BE2C (cell line): ENCODE results near the gene LACTBL1.

Experiments
- DNase-seq: peaks from one replicate; pipeline ENCODE4 v3.0.0-alpha.2; 2020
- H3K27me3 ChIP-seq: fragments of 250-450 bp; sonication (Bioruptor Pico); 2 replicates; pipeline ENCODE4 v1.5.1; 2020; ENCODE audit warnings: mild to moderate bottlenecking
- H3K36me3 ChIP-seq: fragments of 250-450 bp; sonication (Bioruptor Pico); 2 replicates; pipeline ENCODE4 v1.5.1; 2020; ENCODE audit warnings: mild to moderate bottlenecking
- H3K4me1 ChIP-seq: fragments of 250-450 bp; sonication (Bioruptor Pico); 2 replicates; pipeline ENCODE4 v1.5.1; 2020
- H3K4me3 ChIP-seq: 2 replicates; pipeline ENCODE4 v1.5.1; 2011; ENCODE audit warnings: low read depth, low read length
- H3K9me3 ChIP-seq: fragments of 250-450 bp; sonication (Bioruptor Pico); 2 replicates; pipeline ENCODE4 v1.5.1; 2020
- TF ChIP-seq, protein P1 (sequence below): IDR thresholded peaks from 2 replicates; pipeline ENCODE4 v1.5.1; 2012; ENCODE audit warnings: mild to moderate bottlenecking, low read depth, low read length

Gene LACTBL1

DNA sequence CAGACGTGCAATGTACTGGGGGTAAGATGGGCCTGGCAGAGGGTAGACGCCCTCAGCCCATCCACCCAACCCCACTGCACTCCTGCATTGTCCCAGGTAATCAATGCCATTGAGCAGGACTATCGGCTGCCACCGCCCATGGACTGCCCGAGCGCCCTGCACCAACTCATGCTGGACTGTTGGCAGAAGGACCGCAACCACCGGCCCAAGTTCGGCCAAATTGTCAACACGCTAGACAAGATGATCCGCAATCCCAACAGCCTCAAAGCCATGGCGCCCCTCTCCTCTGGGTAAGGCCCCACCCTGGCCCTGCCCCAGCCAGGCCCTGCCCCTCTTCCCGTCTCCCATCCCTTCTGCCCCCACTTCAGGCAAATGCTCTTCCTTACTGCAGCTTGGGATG is 62.4 kb downstream of the LACTBL1 start:
- H3K36me3 ChIP-seq = no peaks in the 10 kb centered on the region

DNA sequence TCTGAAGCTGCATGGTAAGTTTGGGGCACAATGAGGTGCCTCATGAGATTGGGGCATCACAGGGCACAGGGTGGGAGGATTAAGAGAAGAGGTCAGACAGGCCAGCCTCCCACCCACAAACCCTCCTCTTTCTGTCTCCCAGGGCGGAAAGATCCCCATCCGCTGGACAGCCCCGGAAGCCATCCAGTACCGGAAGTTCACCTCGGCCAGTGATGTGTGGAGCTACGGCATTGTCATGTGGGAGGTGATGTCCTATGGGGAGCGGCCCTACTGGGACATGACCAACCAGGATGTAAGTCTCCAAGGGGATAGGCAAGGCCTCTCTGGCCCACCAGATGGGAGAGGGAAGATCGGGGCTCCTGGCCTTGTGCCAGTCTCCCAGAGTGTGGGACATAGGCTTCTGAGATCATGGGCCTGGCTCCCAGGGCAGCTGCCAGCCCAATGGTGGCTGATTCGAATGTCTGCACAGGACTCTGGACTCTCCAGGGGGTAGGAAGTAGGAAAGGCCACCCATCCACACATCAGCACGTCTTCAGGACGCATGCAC is 63.7 kb downstream of the LACTBL1 start:
- Histone ChIP-seq H3K36me3 (no peaks in the 10 kb centered on the region), H3K4me3 (no peak overlapping the region), H3K4me1 (no peaks in the 10 kb centered on the region), H3K27me3 (no peaks in the 10 kb centered on the region), H3K9me3 (no peaks in the 10 kb centered on the region)
- TF ChIP-seq, protein P1, sequence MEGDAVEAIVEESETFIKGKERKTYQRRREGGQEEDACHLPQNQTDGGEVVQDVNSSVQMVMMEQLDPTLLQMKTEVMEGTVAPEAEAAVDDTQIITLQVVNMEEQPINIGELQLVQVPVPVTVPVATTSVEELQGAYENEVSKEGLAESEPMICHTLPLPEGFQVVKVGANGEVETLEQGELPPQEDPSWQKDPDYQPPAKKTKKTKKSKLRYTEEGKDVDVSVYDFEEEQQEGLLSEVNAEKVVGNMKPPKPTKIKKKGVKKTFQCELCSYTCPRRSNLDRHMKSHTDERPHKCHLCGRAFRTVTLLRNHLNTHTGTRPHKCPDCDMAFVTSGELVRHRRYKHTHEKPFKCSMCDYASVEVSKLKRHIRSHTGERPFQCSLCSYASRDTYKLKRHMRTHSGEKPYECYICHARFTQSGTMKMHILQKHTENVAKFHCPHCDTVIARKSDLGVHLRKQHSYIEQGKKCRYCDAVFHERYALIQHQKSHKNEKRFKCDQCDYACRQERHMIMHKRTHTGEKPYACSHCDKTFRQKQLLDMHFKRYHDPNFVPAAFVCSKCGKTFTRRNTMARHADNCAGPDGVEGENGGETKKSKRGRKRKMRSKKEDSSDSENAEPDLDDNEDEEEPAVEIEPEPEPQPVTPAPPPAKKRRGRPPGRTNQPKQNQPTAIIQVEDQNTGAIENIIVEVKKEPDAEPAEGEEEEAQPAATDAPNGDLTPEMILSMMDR = no peak
- no peak for DNase-seq

More for the DNA sequence above, 62.4 kb downstream of the LACTBL1 start:
- TF ChIP-seq, protein P1 = no peak
- Histone ChIP-seq H3K27me3 (no peaks in the 10 kb centered on the region), H3K4me3 (no peak overlapping the region), H3K4me1 (no peaks in the 10 kb centered on the region), H3K9me3 (no peaks in the 10 kb centered on the region)
- no peak for DNase-seq

DNA sequence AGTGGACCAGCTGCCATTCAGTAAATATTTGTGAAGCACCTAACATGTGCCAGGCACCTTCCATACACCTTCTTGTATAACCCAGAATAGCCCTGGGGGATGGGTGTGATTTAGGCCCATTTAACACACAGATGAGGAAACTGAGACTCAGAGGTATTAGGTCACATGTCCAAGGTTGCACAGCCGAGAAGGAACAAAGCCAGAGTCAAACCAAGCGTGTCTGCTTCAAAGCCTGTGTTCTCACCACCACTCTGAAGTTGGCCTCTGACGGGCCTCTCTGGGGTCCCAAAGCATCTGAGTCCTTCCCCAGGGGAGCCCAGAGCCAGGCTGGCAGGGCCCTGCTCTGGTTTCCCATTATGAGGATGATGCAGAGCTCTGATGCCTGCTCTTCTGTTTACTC is 65.1 kb downstream of the LACTBL1 start:
- Histone ChIP-seq H3K9me3 (no peaks in the 10 kb centered on the region), H3K4me3 (no peak overlapping the region), H3K27me3 (no peaks in the 10 kb centered on the region), H3K36me3 (no peaks in the 10 kb centered on the region), H3K4me1 (no peaks in the 10 kb centered on the region)
- TF ChIP-seq, protein P1 = no peak
- DNase-seq = no peak

DNA sequence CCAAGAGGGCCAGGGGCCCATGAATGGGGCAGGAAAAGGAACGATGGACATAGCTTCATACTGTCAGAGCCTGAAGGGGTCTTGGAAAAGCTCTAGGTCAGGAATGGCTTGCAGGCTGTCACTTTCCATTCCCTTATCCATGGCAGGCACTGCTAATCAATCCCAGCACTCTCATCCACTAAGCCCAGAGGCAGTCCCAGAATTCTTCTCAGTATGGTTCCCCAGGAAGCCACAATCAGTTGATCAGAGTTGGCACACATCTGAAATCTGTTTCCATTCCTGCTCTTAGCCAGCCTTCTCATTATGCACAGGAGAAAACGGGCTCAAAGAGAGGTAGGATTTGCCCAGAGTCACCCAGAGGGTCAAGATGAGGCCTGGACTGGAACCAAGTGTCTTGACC is 65.7 kb downstream of the LACTBL1 start:
- H3K36me3 ChIP-seq = no peaks in the 10 kb centered on the region
- H3K27me3 ChIP-seq = no peaks in the 10 kb centered on the region
- H3K9me3 ChIP-seq = no peaks in the 10 kb centered on the region
- H3K4me3 ChIP-seq = no peak overlapping the region
- no peak for DNase-seq
- H3K4me1 ChIP-seq = no peaks in the 10 kb centered on the region
- TF ChIP-seq, protein P1 = no peak

DNA sequence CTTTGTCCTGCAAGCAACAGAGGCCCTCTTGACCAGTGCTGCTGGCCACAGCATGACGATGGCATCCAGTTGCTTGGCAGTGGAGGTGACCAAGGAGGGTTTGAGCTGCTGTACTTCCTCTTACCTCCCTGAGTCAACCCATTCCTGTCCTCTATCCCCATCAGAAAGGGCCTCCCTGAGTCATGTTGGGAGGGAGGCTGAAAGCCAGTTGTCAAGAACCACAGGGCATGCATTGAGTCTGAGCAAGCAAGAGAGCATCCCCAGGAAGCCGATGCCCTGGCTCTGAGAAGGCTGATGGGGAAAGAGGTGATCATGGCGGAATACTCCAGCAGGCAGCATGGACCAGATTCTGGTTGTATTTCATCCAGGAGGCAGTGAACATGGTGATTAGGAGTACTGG is 69.6 kb downstream of the LACTBL1 start:
- Histone ChIP-seq H3K36me3 (no peaks in the 10 kb centered on the region), H3K27me3 (no peaks in the 10 kb centered on the region), H3K9me3 (no peaks in the 10 kb centered on the region), H3K4me1 (no peaks in the 10 kb centered on the region), H3K4me3 (no peak overlapping the region)
- TF ChIP-seq, protein P1 = no peak
- DNase-seq = no peak
